HG03520 (cell line): ENCODE measurements around the gene RAB5IF.
"Not testable (repeated sequence)": the region's sequence is repeated elsewhere in the genome, so short reads cannot be mapped to it uniquely, and the experiment has no call there.

ENCODE experiments used
- ATAC-seq: cut with Tn5 transposase; IDR thresholded peaks from one replicate; pipeline ENCODE4 v1.9.1; 2021; ENCODE audit warnings: mild to moderate bottlenecking, moderate library complexity; ENCODE audit not compliant: unreplicated experiment

Gene RAB5IF

DNA sequence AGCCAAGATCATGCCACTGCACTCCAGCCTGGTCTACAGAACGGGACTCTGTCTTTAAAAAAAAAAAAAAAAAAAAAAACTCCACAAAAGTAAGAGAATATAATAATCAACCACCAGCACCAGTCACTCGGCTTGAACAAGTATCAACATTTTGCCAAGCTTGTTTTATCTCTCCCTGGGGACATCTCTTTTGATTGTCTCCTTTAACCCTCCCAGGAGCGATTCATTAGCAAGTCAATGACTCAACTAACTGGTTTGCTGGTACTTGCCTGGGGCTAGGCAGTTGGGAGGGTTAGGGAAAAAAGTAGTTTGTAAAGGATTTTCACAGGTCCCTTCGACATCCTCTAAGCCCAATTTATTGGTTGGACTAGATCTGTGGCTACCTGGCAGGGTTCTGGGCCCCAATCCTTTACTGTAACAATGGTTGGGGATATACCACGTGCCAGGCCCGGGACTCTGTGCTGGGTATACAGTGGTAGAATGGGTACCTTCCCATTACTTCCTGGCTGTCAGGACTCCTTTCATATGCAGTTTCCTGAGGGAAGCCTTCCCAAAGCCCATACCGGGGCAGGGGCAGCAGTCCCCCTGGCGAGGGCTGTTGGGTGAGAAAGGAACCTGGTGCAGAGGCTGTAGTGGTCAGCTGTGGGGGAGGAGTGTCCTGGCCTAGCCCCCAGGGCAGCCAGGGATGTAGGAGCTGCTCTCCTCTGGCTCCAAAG, 20.0 kb upstream of the RAB5IF start:
- ATAC-seq, result no peak

DNA sequence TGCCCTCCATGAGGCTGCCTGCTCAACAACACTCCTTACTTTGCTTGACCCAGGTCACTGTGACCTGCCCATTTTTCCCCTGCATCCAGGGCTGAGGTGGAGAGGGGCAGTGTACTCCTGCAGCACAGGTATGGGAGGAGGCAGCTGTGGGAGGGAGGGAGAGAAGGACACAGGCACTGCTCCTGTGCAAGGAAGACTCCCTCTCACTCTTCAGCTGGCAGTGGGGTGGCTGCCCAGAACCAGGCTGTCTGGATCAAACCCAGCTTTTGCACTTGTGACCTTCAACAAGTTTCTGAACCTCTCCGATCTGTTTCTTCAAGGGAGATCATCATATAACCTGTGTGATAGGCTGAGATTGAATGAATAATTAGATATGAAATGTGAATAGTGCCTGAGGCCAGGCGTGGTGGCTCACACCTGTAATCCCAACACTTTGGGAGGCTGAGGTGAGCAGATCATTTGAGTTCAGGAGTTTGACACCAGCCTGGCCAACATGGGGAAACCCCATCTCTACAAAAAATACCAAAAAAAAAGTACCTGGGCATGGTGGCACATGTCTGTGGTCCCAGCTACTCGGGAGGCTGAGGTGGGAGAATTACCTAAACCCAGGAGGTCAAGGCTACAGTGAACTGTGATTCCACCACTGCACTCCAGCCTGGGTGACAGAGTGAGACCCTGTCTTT, 18.1 kb upstream of the RAB5IF start:
- no peak for ATAC-seq

GRCh38 chr20:36591281-36591680, 14.3 kb upstream of the RAB5IF start:
- ATAC-seq, result no peak

DNA sequence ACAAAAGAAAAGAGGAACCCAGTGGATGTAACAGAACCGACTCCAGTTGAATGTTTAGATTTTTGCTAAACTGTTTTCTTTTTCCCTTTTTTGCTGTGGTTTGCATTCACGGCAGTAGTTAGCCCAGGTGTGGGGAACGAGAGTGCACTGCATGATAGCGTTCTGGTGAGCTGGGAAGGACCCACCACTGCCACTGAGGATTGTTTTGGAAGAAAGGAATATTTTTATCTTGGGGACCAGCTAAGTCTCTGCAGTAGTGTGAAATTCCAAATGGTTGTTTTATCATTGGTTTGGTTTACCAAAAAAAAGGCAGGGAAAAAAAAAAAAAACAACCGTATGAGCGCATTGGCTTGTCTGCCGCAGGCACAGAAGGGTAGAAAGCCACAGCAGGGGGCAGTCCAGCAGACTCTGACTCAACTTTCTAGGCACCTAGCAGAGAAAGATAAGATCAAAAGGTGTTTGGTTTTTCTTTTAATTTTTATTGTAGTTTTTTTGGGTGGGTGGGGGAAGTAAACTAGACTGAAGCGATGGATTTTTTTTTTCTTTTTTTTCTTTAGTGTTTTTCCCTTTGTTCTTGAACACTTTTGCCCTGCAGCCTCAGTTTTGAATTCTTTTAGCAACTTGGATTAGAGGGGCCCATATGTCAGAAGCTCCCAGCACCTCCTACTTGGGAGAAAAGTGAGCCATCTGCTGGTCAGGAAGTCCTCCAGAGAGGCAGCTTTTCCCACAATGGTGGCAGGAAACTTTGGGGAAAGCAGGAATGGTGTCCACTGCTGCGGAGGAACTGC, 13.5 kb upstream of the RAB5IF start:
- ATAC-seq, result no peak

GRCh38 chr20:36593347-36593929, 12.1 kb upstream of the RAB5IF start:
- ATAC-seq, result no peak

- no peak for ATAC-seq
Observed at GRCh38 chr20:36599912-36600345, 5.7 kb upstream of the RAB5IF start.

DNA sequence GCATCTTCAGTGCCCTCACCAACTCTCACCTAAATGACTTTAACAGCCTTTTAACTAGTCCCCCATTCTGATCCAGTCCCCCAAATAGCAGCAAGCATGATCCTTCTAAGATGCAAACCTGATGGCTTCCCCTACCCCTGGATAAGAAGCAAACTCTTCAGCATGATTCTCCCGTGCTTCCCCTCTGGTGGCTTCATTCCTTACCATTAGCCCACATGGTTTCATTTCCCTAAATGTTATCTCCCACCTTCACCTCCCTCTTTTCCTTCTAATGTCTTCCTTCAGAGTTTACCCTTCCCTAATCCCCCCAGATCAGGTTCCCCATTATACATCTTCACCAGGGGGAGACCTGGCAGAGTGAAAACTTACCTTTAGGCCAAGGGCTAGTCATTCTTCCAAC, 4.0 kb upstream of the RAB5IF start:
- ATAC-seq, result no peak

DNA sequence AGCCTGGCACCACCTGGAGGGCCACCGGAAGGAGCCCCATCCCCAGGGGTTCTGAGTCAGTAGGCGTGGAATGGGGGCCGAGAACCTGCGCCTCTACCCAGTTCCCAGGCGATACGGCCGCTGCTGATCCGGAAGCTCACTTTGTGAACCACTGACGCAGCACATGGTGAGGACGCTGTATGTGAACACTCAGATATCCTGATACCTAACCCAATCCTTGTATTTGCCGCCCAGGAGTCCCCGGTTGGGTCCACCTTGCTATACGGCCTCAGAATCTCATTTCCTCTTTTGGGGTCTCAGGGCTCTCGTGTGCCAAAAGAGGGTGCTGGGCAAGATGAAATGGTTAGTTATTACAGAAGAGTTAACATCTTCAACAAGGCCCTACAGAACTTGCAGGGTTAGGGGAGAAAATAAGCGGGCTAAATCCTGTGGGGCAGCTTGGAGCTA, 604 bp upstream of the RAB5IF start:
- peak; percentile 11 for ATAC-seq

- ATAC-seq, result no peak
Observed at GRCh38 chr20:36606158-36607066, 833 bp downstream of the RAB5IF start.

- ATAC-seq, result no peak
Observed at GRCh38 chr20:36607586-36608387, 2.2 kb downstream of the RAB5IF start.

DNA sequence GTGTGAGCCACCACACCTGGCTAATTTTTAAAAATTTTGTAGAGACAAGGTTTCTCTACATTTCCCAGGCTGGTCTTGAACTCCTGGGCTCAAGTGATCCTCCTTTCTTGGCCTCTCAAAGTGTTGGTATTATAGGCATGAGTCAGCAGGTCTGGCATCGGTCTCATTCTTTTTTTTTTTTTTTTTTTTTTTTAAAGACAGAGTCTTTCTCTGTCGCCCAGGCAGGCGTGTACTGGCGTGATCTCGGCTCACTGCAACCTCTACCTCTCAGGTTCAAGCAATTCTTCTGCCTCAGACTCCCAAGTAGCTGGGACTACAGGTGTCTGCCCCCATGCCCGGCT, 2.8 kb downstream of the RAB5IF start:
- ATAC-seq, result not testable (repeated sequence)

GRCh38 chr20:36611625-36612024, 6.0 kb downstream of the RAB5IF start:
- no peak for ATAC-seq

GRCh38 chr20:36613974-36614373, 8.4 kb downstream of the RAB5IF start:
- ATAC-seq, result no peak

DNA sequence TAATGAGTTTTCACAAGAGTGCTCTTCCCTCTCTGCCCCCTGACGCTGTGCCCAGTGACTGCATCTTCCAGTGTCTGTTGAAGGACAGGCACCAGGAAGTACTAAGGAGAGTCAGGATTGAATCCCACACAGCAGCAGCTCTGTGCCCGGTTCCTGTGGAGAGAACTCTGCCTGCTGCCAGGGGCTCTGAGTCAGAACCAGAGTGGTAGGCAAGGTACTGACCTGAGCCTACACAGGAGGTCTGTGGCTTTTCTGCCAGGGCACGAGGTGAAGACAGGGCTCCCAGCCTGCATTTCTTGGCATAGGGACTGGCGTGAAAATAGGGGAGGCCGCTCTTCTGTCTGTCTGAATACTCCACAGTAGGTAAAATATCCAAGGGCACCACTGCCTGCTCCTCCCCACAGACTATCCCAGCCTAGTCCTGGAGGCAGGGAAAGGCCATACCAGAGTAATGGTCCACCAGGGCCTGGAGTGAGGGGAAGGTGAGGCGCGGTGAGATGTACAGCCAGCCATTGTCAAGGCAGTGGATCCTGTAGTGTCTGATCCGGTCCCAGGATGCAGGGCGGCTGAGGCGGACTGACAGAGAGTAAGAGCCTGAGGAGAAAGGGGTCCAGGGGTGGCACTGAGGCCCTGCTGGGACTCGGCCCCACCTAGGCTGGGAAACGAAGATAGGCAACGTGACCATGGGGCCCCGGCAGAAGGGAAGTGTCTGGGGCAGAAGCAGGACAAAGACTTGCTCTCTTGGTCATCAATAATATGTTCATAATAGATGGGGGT, 9.4 kb downstream of the RAB5IF start:
- no peak for ATAC-seq

DNA sequence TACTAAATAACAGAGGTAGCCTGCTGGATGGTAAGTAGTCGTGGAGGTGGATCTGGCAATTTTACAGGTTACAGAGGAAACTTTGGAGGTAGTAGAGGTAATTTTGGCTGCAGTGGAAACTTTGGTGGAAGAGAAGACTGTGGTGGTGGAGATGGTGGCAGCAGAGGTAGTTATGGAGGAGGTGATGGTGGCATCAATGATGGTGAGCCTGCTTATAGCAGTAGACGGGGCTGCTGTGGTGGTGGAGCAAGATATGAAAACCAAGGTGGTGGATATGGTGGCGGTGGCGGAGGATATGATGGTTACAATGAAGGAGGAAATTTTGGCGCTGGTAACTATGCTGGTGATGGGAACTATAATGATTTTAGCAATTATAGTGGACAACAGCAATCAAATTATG, 15.3 kb downstream of the RAB5IF start:
- ATAC-seq, result no peak

GRCh38 chr20:36623444-36623843, 17.9 kb downstream of the RAB5IF start:
- no peak for ATAC-seq

DNA sequence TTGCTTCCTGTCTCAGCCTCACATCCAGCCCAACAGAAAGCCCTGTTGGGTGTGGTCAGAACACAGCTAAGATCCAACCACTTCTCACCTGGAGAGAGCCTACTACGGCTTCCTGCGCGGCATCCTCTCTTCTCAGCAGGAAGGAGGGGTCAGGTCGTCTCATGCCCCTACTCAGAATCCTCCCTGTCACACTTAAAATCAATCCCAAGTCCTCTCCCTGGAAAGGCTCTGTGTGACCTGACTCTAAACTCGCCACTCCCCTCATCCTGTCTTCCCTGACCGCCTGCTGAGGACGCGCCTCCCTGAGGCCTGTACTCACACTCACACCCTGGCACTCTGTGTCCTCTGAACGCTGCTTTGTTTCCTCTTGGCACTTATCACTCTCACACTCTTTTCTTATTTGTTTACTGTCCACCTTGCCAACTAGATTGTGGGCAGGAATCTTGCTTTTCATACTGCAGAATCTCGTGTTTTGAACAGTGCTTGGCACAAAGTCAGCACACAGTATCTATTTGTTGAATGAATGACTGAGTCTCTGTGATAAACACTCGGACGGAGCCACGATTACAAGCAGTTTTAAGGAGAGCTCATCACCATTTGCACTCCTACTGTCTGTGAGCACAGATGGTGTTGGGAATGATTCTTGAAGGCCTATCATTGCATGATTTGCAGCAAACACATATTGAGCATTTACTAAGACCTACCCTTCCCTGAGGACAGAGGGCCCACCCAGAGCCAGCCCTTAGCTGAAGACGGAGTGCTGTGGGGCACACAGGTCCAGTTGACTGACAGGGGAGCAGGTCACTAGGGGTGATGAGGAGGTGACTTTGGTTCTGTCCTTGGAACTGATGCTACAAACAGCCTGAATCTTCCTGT, 18.7 kb downstream of the RAB5IF start:
- ATAC-seq, result no peak

GRCh38 chr20:36624944-36625324, 19.4 kb downstream of the RAB5IF start:
- no peak for ATAC-seq
